NT2/D1 (cell line): ENCODE results near the gene CABP2.

Experiments
- SUZ12 ChIP-seq: IDR thresholded peaks from 2 replicates; pipeline ENCODE4 v1.6.1; 2011; ENCODE audit not compliant: insufficient read length, insufficient read depth; ENCODE audit errors: extremely low read depth
- YY1 ChIP-seq: IDR thresholded peaks from 2 replicates; pipeline ENCODE4 v1.6.1; 2011; ENCODE audit not compliant: insufficient read length, insufficient read depth
- ZNF274 ChIP-seq: IDR thresholded peaks from 2 replicates; pipeline ENCODE4 v1.6.1; 2011; ENCODE audit warnings: mild to moderate bottlenecking, low read depth, low read length

DNA sequence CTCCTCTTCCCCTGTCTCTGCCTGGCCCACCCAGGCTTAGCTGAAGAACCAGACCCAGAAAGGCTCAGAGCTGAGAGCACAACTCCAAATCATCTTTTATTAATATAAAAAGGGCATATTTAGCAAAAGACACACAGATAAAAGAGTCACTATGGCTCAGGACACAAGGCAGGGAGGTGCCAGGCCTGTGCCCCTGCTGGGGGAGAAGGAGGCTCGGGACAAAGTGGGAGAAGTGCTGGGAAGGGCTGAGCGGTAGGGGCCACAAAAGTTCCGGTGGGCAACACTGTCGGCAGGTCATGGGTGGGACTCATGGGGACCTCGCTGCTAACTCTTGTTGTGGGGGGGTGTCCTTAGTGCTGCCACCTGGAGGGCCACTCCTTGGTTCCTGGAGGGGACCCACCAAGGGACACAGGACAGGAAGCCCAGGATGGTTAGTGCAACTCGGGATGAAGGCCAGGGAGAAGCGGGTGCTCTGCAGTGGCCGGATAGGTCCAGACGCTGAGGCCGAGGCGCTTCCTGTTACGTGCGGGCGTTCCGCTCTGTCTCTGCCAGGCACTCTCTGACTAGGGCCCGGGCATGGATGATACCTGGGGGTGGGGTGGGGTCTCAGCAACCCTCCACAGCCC, 16.7 kb downstream of the CABP2 start:
- TF ChIP-seq SUZ12 (no peak), ZNF274 (no peak), YY1 (no peak)
